Measurements from ENCODE around the gene PEAK3.

The PEAK3 gene

GRCh38 chr19:2248136-2249009, 33.6 kb downstream of the PEAK3 start:
- H3K4me3 ChIP-seq (ENCODE audit: low read depth, low read length) = no peak overlapping the region
- no peak for TF ChIP-seq CTCF (IDR thresholded peaks at IDR 0.05; ENCODE audit: control insufficient read depth, extremely low read depth, insufficient read depth)
- DNase-seq (ENCODE audit: low read depth) = no peak

DNA sequence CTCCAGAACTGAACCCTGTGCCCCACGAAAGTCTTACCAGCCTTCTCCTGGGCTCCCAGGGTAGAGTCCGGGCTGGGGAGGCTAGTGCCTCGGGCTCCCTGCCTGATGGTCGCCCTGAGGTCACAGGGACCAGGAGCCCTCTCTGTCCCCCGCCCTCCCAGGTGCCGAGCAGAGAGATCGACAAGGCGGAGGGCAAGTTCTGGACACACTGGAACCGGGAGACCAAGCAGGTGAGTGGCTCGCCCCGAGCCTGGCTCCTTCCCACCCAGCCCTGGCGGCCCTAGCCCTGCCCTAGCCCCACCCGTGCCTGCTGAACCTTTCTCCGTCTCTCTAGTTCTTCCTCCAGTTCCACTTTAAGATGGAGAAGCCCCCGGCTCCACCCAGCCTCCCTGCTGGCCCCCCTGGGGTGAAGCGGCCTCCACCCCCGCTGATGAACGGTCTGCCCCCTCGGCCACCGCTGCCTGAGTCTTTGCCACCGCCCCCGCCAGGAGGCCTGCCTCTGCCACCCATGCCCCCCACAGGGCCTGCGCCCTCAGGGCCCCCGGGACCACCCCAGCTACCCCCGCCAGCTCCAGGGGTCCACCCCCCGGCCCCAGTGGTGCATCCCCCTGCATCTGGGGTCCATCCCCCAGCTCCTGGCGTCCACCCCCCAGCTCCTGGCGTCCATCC, 34.4 kb downstream of the PEAK3 start:
- H3K4me3 ChIP-seq (ENCODE audit: low read depth, low read length) = no peak overlapping the region
- TF ChIP-seq CTCF (IDR thresholded peaks at IDR 0.05; ENCODE audit: control insufficient read depth, extremely low read depth, insufficient read depth) = no peak
- DNase-seq (ENCODE audit: low read depth) = no peak

DNA sequence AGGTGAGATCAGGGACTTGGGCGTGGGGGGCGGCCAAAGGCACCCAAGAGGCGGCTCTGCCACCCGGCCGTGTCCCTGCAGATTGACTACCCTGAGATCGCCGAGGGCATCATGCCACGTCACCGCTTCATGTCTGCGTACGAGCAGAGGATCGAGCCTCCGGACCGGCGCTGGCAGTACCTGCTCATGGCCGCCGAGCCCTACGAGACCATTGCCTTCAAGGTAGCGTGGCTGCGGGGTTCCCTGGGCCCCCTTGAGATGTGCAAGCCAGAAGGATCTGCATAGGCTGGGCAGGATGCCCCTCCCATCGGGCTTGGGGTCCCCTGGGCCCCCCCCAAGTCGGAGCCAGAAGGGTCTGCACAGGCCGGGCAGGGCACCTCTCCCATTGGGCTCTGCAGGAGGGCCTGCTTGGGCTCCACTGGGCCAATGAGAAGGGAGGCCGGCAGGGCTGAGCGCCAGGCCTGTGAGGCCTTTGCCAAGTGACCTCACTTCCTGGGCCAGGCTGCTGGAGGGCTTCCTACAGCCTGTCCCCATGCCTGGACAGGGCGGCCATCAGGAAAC, 35.1 kb downstream of the PEAK3 start:
- DNase-seq (ENCODE audit: low read depth) = no peak

DNA sequence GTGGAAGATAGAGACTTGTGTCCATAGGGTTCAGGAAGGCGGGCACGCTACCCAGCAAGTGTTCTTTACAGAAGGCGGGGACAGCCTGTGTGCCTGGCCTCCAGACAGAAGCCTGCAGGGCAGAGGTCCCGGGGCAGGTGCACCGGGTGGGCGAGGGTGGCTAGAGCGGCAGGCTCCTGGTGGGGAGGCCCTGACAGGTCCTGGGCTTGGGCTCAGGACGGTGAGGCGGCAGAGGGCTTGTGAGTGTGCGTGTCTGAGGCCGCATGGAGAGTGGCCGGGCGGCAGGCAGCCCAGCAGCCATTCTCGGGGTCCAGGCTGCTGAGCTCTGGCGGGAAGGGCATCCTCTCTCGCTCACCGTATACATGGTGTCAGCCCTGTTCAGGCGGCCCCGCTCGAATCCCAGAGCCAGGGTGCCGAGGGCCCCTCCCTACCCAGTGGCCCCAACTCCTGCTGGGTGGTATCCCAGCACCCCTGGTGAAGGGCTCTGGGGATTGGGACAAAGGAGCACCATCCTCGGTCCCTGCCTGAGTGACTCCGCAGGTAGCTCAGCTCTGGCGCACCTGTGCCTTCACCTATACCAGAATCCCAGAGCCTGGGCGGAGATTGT, 35.9 kb downstream of the PEAK3 start:
- H3K4me3 ChIP-seq (ENCODE audit: low read depth, low read length) = no peak overlapping the region
- TF ChIP-seq CTCF (IDR thresholded peaks at IDR 0.05; ENCODE audit: control insufficient read depth, extremely low read depth, insufficient read depth) = no peak
- no peak for DNase-seq (ENCODE audit: low read depth)

More for the DNA sequence above, 35.1 kb downstream of the PEAK3 start:
- no peak overlapping the region for H3K4me3 ChIP-seq (ENCODE audit: low read depth, low read length)
- no peak for TF ChIP-seq CTCF (IDR thresholded peaks at IDR 0.05; ENCODE audit: control insufficient read depth, extremely low read depth, insufficient read depth)

GRCh38 chr19:2245273-2245672, 36.7 kb downstream of the PEAK3 start:
- TF ChIP-seq CTCF (IDR thresholded peaks at IDR 0.05; ENCODE audit: control insufficient read depth, extremely low read depth, insufficient read depth) = no peak
- no peak overlapping the region for H3K4me3 ChIP-seq (ENCODE audit: low read depth, low read length)
- DNase-seq (ENCODE audit: low read depth) = no peak

GRCh38 chr19:2244486-2244885, 37.5 kb downstream of the PEAK3 start:
- H3K4me3 ChIP-seq (ENCODE audit: low read depth, low read length) = no peak overlapping the region
- no peak for DNase-seq (ENCODE audit: low read depth)
- no peak for TF ChIP-seq CTCF (IDR thresholded peaks at IDR 0.05; ENCODE audit: control insufficient read depth, extremely low read depth, insufficient read depth)

Data from LNCaP clone FGC (cell line).